Kidney (tissue), 14 donors: ENCODE results near the gene FOSL2. TPM values are rescaled to one million over a fixed set of nuclear protein-coding genes. Genes with fewer than 3 reads are reported as not detected.

Experiments
- DNase-seq, 5 donors: peaks; one replicate each; pipeline ENCODE4 v3.0.0-alpha.2; 2013 to 2020
- FAIRE-seq: peaks from 2 replicates; lab custom pipeline; 2012; peaks lifted over from hg19 to GRCh38; lab: Jason Lieb, UNC
- H3K27ac ChIP-seq, 2 donors: one replicate each; pipeline ENCODE4 v1.7.0; 2013; ENCODE audit warnings: low read depth in 2 of 2, low read length in 2 of 2, inconsistent platforms in 1 of 2
- H3K27me3 ChIP-seq: one replicate; pipeline ENCODE4 v1.7.1; 2013; ENCODE audit warnings: low read length, inconsistent platforms; ENCODE audit not compliant: control insufficient read depth, insufficient read depth
- H3K36me3 ChIP-seq, 3 donors: one replicate each; pipeline versions ENCODE4 v1.7.0 to v1.7.1; 2013; ENCODE audit warnings: low read length in 3 of 3, control low read depth in 1 of 3, inconsistent platforms in 1 of 3; ENCODE audit not compliant: insufficient read depth in 3 of 3, control insufficient read depth in 2 of 3
- H3K4me1 ChIP-seq, 3 donors: one replicate each; pipeline versions ENCODE4 v1.7.0 to v1.7.1; 2013; ENCODE audit warnings: low read length in 3 of 3, inconsistent platforms in 1 of 3, low read depth in 1 of 3; ENCODE audit not compliant: control insufficient read depth in 2 of 3, insufficient read depth in 2 of 3
- H3K4me3 ChIP-seq, 3 donors: one replicate each; pipeline versions ENCODE4 v1.7.0 to v1.8.1; 2013; ENCODE audit warnings: low read length in 3 of 3, control low read depth in 1 of 3, inconsistent platforms in 1 of 3
- H3K9ac ChIP-seq, 3 donors: one replicate each; pipeline versions ENCODE4 v1.7.0 to v1.7.1; 2013; ENCODE audit warnings: low read length in 3 of 3, control low read depth in 1 of 3, inconsistent platforms in 1 of 3
- H3K9me3 ChIP-seq, 3 donors: one replicate each; pipeline versions ENCODE4 v1.7.0 to v1.7.1; 2013; ENCODE audit warnings: low read length in 3 of 3, control low read depth in 1 of 3, inconsistent platforms in 1 of 3; ENCODE audit not compliant: control insufficient read depth in 2 of 3, insufficient read depth in 1 of 3
- CTCF ChIP-seq: IDR thresholded peaks from 3 replicates; pipeline ENCODE4 v1.5.1; 2012; ENCODE audit warnings: mild to moderate bottlenecking, moderate library complexity, borderline replicate concordance; ENCODE audit not compliant: insufficient read depth; ENCODE audit errors: extremely low read depth
- intact Hi-C: fragments of 100-400 bp; cut with DNase I; formaldehyde crosslinking; loops from one replicate; pipeline ENCODE4 v1.11.1; 2022
- polyA plus RNA-seq: library from polyadenylated mRNA; stranded (reverse); fragments of 350-450 nt; fragmentation: Illumina TruSeq; extraction: RNeasy Lipid Tissue Mini Kit (QIAGEN cat#74804); gene quantifications from one replicate; pipeline ENCODE4 v1.2.3, GENCODE V29; 2014; ENCODE audit warnings: low read depth, low replicate concordance; ENCODE audit not compliant: insufficient read depth
- total RNA-seq: library from RNA; stranded (reverse); fragmentation: NEBNext Ultra II Directional; extraction: Animal tissue kit (Norgen Biotek cat#: 25700); gene quantifications from one replicate; pipeline ENCODE4 v1.2.1, GENCODE V29; 2021
- donor health status: control.
- donor health status: control.
- donor health status: control.
- donor health status: control.
- donor health status: control.
- donor health status: DM: yes; HTN: yes; CAD: no.
- donor health status: Normal renal cell carcinoma (clear cell type).

Gene FOSL2
- total and polyA plus RNA-seq, 2 donors from 2014 or later, result 20.6 to 149 TPM

- H3K27ac ChIP-seq, result no peak overlapping the region
These were observed 28.1 kb downstream of the FOSL2 start for GRCh38 chr2:28420722-28421121.

DNA sequence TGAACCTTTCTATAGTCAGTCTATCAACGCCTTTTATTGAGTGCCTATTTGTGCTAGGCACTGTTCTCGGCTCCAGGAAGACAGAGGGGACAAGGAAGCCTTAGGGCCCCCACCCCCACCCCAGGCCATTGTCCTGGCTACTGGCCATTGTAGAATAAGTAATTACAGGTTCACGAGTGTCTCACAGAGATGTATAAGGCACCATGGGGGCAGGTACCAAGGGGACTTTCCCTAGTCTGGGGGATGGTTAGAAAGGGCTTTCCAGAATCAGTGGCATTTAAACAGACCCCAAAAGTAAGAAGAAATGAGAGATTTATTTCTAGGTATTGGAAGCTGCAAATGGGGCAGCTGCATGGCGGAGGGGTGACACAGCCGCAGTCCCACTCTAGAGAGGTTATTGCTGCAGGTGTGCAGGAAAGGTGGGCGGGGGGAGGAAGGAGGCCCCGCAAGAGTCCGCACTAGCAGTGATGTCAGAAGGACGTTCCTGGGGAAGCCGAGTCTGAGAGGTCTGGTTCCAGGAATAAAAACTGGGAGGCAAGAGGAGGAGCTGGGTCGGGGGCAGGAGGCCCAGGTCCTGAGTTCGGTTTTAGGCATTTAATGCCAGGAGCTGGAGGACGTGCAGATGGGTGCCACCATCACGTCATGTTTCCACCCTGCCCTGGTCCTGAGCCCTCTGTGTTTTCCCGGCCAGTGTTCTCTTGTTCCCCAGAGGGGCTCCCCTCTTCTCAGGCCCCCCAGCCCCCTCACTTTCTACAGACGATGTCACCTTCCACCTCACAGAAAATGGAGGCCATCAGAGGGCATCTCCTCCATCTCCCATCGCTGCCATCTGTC is 30.5 kb downstream of the FOSL2 start:
- Histone ChIP-seq H3K27me3 (no peaks in the 10 kb centered on the region), H3K4me1 (peaks cover 0 to 7% (median 5%) of the 10 kb centered on the region in 3 donors), H3K27ac (no peak overlapping the region), H3K9me3 (no peaks in the 10 kb centered on the region), H3K4me3 (no peak overlapping the region), H3K36me3 (no peaks in the 10 kb centered on the region), H3K9ac (no peak overlapping the region)
- TF ChIP-seq CTCF, result no peak
- no peak for FAIRE-seq
- intact Hi-C loops, result no loop called here
- DNase-seq, result no peak

More at GRCh38 chr2:28420722-28421121, 28.1 kb downstream of the FOSL2 start:
- intact Hi-C loops, result no loop called here
- no peaks in the 10 kb centered on the region for H3K9me3 ChIP-seq
- H3K27me3 ChIP-seq, result no peaks in the 10 kb centered on the region
- TF ChIP-seq CTCF, result no peak
- H3K4me1 ChIP-seq, result peaks cover 0 to 7% (median 5%) of the 10 kb centered on the region in 3 donors
- H3K9ac ChIP-seq, result no peak overlapping the region
- H3K36me3 ChIP-seq, result peaks cover under 1 to 2% (median 2%) of the 10 kb centered on the region in 3 donors
- no peak for FAIRE-seq
- no peak overlapping the region for H3K4me3 ChIP-seq
- no peak for DNase-seq

DNA sequence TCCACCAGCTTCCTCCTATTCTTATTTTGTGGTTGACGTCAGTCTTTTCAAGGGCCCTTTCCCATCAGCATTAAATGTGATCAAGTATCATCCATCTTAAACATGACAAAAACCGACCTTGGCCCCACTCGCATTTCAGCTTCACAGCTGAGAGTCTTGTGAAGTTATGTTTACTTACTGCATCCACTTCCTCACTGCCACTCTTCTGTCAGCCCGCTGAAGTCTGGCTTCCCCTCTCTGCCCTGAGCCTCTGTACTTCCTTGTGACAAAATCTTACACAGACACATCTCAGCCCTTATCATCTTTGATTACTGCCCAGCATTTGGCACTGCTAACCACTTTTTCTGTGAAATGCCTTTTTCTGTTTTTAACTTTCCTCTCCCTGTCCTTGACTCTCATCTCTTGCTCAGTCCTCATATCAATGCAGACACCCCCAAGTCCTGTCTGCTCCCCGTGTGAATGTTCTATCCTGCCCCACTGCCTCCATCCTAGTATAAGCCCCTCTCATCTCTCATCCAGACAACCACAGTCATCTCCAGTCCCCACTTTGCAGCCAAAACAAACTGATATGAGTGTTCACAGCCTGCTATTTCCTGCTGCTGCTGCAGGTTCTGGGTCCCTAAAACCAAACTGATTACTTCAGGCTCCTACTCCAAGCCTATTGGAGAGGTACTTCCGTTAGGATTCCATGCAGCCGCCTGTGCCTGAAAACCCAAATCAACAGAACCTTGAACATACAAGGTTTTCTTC is 31.4 kb downstream of the FOSL2 start:
- no peaks in the 10 kb centered on the region for H3K9me3 ChIP-seq
- DNase-seq (peak in 2 of 5 donors; percentile 29 to 44), FAIRE-seq (no peak)
- H3K4me3 ChIP-seq, result no peak overlapping the region
- H3K4me1 ChIP-seq, result peaks cover 0 to 5% (median 3%) of the 10 kb centered on the region in 3 donors
- intact Hi-C loops, result no loop called here
- no peak for TF ChIP-seq CTCF
- no peaks in the 10 kb centered on the region for H3K27me3 ChIP-seq
- H3K27ac ChIP-seq, result no peak overlapping the region
- no peaks in the 10 kb centered on the region for H3K36me3 ChIP-seq
- H3K9ac ChIP-seq, result no peak overlapping the region
